ENCODE measurements around the gene DAPK2.

- TF ChIP-seq CTCF (conservative IDR thresholded peaks at IDR 0.05) = no peak
- no peak for TF ChIP-seq ZFX (IDR thresholded peaks at IDR 0.05)
These were observed 17.2 kb downstream of the DAPK2 start for GRCh38 chr15:64029110-64029509.

Measured in C4-2B (cell line).